B cell (primary cell): Measurements from ENCODE around the gene MAL.

ENCODE experiments used
- EZH2 ChIP-seq: IDR thresholded peaks from 2 replicates; pipeline ENCODE4 v1.6.1; 2012; ENCODE audit warnings: borderline replicate concordance, low read depth, mild to moderate bottlenecking, moderate library complexity, low read length; ENCODE audit not compliant: insufficient read depth, poor library complexity, severe bottlenecking
- TF ChIP-seq, protein P1 (sequence below): fragments of 200-600 bp; IDR thresholded peaks from one replicate; pipeline ENCODE4 v1.8.0; 2022; ENCODE audit warnings: antibody characterized with exemption, mild to moderate bottlenecking

DNA sequence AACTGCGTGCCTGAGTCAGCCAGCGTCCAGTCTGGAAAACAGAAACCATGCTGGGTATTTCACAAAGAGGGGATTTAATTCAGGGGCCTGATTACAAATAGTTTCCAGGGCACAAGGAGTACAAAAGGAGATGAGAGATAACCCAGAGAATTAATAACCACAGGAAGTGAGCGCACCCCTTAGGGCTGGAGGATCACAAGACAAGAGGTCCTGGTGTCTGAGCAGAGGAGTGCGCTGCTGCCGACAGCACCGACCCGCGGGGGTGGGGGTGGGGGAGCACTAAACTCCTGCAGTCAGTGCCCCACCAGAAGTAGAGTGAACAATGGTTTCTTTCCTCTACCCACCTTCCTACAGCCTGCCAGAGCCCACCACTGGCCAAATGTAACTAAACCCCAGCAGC lies 20.8 kb upstream of the MAL start:
- TF ChIP-seq, protein P1, sequence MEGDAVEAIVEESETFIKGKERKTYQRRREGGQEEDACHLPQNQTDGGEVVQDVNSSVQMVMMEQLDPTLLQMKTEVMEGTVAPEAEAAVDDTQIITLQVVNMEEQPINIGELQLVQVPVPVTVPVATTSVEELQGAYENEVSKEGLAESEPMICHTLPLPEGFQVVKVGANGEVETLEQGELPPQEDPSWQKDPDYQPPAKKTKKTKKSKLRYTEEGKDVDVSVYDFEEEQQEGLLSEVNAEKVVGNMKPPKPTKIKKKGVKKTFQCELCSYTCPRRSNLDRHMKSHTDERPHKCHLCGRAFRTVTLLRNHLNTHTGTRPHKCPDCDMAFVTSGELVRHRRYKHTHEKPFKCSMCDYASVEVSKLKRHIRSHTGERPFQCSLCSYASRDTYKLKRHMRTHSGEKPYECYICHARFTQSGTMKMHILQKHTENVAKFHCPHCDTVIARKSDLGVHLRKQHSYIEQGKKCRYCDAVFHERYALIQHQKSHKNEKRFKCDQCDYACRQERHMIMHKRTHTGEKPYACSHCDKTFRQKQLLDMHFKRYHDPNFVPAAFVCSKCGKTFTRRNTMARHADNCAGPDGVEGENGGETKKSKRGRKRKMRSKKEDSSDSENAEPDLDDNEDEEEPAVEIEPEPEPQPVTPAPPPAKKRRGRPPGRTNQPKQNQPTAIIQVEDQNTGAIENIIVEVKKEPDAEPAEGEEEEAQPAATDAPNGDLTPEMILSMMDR = no peak
- TF ChIP-seq EZH2 = no peak
